Naive thymus-derived CD8-positive, alpha-beta T cell (primary cell): ENCODE measurements around the gene RNPEPL1. TPM values are rescaled to one million over a fixed set of nuclear protein-coding genes. Genes with fewer than 3 reads are reported as not detected.
A peak's percentile ranks its signal among the peaks of the same experiment; 100 is the strongest.

Experiments used
- ATAC-seq, 2 donors: fragments of 150-1000 bp; cut with Tn5 transposase in 1 of 2; sonication (Bioruptor Pico), chemical (Tn5 transposase) in 1 of 2; 1 replicate in 1 of 2; 2 replicates in 1 of 2; pipeline ENCODE4 v1.10.0; 2021; ENCODE audit warnings: mild to moderate bottlenecking in 2 of 2, moderate library complexity in 2 of 2
- POLR2A ChIA-PET: fragments of 350-600 bp; sonication (Branson Sonifier 250); formaldehyde crosslinking; loops from one replicate; lab custom pipeline; 2021; ENCODE audit warnings: antibody characterized with exemption; lab: Charles Lee
- DNase-seq, 10 donors: peaks; one replicate each; pipeline versions ENCODE4 v3.0.0 to v3.0.0-alpha.2; 2020 to 2022
- H3K27ac Mint-ChIP-seq, 10 donors: one replicate each; pipeline ENCODE4 v1.8.0; 2020 to 2022; ENCODE audit warnings: mild to moderate bottlenecking in 10 of 10, mixed read lengths in 10 of 10, moderate library complexity in 4 of 10, inconsistent platforms in 1 of 10
- H3K27me3 Mint-ChIP-seq, 5 donors: one replicate each; pipeline ENCODE4 v1.8.0; 2021 to 2022; ENCODE audit warnings: mixed read lengths in 5 of 5
- H3K36me3 Mint-ChIP-seq, 3 donors: one replicate each; pipeline ENCODE4 v1.8.0; 2020 to 2022; ENCODE audit warnings: mixed read lengths in 3 of 3, mild to moderate bottlenecking in 2 of 3, inconsistent platforms in 1 of 3
- H3K4me1 Mint-ChIP-seq, 4 donors: one replicate each; pipeline ENCODE4 v1.8.0; 2021 to 2022; ENCODE audit warnings: mixed read lengths in 4 of 4
- H3K4me3 Mint-ChIP-seq, 10 donors: one replicate each; pipeline ENCODE4 v1.8.0; 2020 to 2022; ENCODE audit warnings: mild to moderate bottlenecking in 10 of 10, mixed read lengths in 10 of 10, moderate library complexity in 6 of 10, inconsistent platforms in 1 of 10
- H3K9me3 Mint-ChIP-seq, 9 donors: one replicate each; pipeline ENCODE4 v1.8.0; 2020 to 2022; ENCODE audit warnings: mixed read lengths in 9 of 9, mild to moderate bottlenecking in 3 of 9, inconsistent platforms in 1 of 9, moderate library complexity in 1 of 9
- polyA plus RNA-seq, 3 donors: library from polyadenylated mRNA; unstranded; fragments of 300-500 nt; fragmentation: Illumina TruSeq; gene quantifications; one replicate each; pipeline ENCODE4 v1.2.3, GENCODE V29; 2021
- total RNA-seq, 8 experiments: library from RNA in 2 of 8; stranded (reverse) in 2 of 8; gene quantifications; one replicate each; pipeline ENCODE4 v1.2.3 and lab custom pipeline; 2021 to 2026

The RNPEPL1 gene
- total and polyA plus RNA-seq, 5 experiments from 2014 or later, result 17.8 to 123 (median 67.0) TPM

DNA sequence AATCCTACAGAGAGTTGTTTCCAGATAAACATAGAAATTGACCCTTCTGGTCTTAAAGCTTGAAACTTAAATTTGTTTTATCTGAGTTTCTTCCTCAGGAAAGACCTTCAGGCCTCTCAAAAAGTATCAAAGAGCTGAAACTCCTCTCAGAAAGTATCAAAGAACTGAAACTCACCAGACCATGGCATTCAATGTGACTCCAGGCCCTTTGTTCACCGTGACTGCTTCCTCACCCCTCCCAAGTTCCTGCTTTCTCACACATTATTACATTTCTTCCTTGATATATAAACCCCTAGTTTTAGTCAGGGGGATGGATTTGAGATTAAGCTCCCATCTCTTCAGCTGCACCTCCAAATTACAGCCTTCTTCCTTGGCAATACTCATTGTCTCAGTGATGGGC lies 16.5 kb upstream of the RNPEPL1 start:
- H3K27ac Mint-ChIP-seq, result peak overlapping the region in 3 of 10 donors; percentile 3 to 55 (median 36)
- peaks cover 11 to 36% (median 26%) of the 10 kb centered on the region in 4 donors for H3K4me1 Mint-ChIP-seq

DNA sequence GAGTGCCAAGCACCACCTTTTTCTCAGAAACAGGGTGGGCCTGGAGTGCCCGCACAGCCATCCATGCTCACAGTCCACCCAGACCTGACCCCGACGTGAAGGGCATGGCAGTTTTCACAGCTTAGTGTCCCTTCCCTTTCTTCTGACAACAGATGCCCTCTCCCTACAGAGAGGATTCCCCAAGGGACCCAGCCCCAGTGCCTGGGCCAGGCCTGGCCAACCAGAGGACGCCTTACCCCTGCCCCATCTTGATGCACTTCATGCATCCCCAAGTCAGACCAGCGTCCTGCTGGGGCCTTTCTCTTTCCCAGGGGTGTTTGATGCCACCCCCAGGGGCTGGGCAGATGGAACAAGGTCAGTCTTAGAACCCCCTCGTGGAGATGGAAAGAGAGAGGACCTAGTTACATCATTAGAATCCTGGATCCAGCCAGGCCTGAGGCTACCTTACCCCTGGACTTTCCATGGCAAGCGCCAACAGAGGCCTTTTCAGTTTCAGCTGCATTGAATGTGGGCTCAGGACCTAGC lies 14.3 kb upstream of the RNPEPL1 start:
- peak in 1 of 10 donors; percentile 22 for DNase-seq
- H3K27me3 Mint-ChIP-seq, result no peaks in the 10 kb centered on the region
- H3K36me3 Mint-ChIP-seq, result peaks cover 9 to 42% (median 22%) of the 10 kb centered on the region in 3 donors
- H3K4me1 Mint-ChIP-seq, result peaks cover 22 to 45% (median 39%) of the 10 kb centered on the region in 4 donors
- H3K9me3 Mint-ChIP-seq, result peaks cover 0 to 4% (median 0%) of the 10 kb centered on the region in 9 donors
- POLR2A ChIA-PET, result interaction anchor here (0.9 to 1.7 kb wide), 2 partner anchors 10 to 13 kb away, joined by 3 to 4 read pairs; no protein-coding TSS in a partner anchor
- peak overlapping the region in 2 of 10 donors; percentile 58 to 62 for H3K27ac Mint-ChIP-seq
- H3K4me3 Mint-ChIP-seq, result no peak overlapping the region
- no peak for ATAC-seq

More for the DNA sequence above, 16.5 kb upstream of the RNPEPL1 start:
- H3K4me3 Mint-ChIP-seq, result no peak overlapping the region
- ATAC-seq, result no peak
- H3K9me3 Mint-ChIP-seq, result peaks cover 0 to 4% (median 2%) of the 10 kb centered on the region in 9 donors
- H3K27me3 Mint-ChIP-seq, result no peaks in the 10 kb centered on the region
- DNase-seq, result no peak
- POLR2A ChIA-PET, result no interaction called here
- H3K36me3 Mint-ChIP-seq, result peaks cover 9 to 48% (median 26%) of the 10 kb centered on the region in 3 donors

DNA sequence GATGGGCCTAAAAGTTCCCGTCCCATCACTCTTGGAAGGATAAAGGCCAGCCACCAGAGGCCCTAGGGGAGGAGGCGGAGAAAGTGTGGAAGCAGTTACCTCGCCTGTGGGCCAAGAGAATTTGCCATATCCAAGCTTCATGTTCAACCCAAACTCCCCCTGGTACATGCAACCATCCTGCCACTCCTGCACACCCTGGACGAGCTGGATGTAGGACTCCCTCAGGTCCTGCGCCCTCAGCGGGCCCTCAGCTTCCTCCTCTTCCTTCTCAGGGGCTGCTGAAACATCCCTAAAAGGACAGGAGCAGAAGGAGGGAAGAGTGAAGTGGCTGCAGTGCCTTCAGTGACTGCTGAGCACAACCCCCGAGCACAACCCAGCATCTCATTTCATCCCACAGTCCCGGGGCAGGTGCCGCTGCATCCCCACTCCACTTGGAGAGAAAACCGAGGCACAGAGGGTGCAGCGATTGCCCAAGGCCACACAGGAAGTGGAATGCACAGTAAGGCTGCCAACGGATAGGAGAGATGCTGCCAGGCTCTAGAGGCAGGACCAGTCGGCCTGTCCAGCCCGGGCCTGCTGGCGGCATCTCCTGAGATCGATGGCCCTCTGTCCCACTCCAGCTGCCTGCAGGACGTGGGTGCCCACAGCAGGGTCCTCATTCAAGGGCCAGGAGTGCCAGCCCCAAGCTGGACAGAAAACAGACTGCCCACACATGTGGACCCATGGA lies 13.4 kb upstream of the RNPEPL1 start:
- DNase-seq (peak in 1 of 10 donors; percentile 27), ATAC-seq (no peak)
- POLR2A ChIA-PET, result interaction anchor here (1.7 to 19.2 kb wide), 2 partner anchors 10 to 30 kb away, joined by 4 to 461 read pairs; partner anchors contain the start of gene CAPN10
- Mint-ChIP-seq H3K27ac (peak overlapping the region in 1 of 10 donors; percentile 40), H3K36me3 (peaks cover 9 to 38% (median 21%) of the 10 kb centered on the region in 3 donors), H3K4me3 (no peak overlapping the region), H3K4me1 (peaks cover 25 to 54% (median 48%) of the 10 kb centered on the region in 4 donors), H3K27me3 (no peaks in the 10 kb centered on the region), H3K9me3 (peaks cover 0 to 4% (median 0%) of the 10 kb centered on the region in 9 donors)

DNA sequence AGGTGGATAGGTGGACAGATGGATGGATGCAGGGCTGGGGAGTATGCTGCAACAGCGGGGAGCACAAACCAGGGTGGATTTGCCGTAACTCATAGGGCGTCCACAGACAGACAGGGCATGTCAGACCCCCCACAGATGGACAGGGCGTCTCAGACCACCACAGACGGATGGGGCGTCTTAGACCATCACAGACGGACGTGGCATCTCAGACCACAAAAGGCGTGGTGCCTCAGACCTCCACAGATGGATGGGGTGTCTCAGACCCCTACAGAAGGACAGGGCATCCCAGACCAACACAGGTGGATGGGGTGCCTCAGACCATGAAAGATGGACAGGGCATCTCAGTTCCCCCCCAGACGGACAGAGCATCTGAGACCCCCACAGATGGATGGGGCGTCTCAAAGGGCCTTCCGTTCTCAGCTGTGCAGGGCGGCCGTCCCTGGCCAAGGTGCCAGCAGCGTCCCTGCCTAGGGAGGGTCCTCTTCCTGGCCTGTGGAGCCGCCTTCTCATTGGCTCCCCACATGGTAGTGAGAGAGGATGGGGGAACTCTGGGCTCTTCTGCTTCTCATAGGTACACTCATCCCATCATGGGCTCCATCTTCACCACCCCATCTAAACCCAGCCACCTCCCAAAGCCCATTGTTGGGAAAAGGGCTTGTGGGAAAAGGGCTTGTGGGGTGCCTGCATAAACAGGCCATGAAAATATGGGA lies 12.6 kb upstream of the RNPEPL1 start:
- H3K27me3 Mint-ChIP-seq, result no peaks in the 10 kb centered on the region
- peak overlapping the region in 1 of 10 donors; percentile 40 for H3K27ac Mint-ChIP-seq
- peaks cover 7 to 35% (median 16%) of the 10 kb centered on the region in 3 donors for H3K36me3 Mint-ChIP-seq
- H3K9me3 Mint-ChIP-seq, result peaks cover 0 to 4% (median 0%) of the 10 kb centered on the region in 9 donors
- DNase-seq, result peak in 1 of 10 donors; percentile 54
- no peak for ATAC-seq
- no peak overlapping the region for H3K4me3 Mint-ChIP-seq
- POLR2A ChIA-PET, result interaction anchor here (1.7 to 19.2 kb wide), 3 partner anchors 9 to 29 kb away, joined by 4 to 461 read pairs (median 99); partner anchors contain the start of genes CAPN10 and RNPEPL1
- peaks cover 27 to 55% (median 49%) of the 10 kb centered on the region in 4 donors for H3K4me1 Mint-ChIP-seq

DNA sequence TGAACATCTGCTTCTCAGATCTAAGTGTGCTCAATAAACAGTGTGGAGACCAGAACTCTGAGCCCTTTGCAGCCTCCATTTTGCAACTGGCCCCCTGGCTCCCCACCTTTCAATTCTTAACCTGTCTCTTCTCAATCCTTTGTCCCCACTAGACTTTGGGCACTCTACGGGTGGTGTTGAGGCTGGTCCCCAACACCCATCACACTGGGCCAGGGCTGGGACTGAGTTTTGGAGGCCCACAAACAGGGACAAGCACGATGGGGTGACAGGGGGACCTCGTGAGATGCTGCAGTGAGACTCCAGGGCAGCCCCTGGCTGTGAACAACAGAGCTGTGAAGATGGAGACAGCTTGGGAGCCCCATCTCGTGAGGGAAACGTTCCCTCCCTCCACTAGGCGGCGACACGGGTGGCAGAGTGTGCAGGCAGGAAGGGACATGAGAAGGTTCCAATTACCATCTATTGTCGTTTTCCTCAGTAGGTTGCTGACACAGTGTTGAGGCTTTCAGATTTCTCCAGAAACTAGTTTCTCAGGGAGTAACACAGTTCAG lies 11.7 kb upstream of the RNPEPL1 start:
- H3K4me3 Mint-ChIP-seq, result peak overlapping the region; percentile 25 to 66 (median 56)
- H3K4me1 Mint-ChIP-seq, result peaks cover 30 to 61% (median 52%) of the 10 kb centered on the region in 4 donors

DNA sequence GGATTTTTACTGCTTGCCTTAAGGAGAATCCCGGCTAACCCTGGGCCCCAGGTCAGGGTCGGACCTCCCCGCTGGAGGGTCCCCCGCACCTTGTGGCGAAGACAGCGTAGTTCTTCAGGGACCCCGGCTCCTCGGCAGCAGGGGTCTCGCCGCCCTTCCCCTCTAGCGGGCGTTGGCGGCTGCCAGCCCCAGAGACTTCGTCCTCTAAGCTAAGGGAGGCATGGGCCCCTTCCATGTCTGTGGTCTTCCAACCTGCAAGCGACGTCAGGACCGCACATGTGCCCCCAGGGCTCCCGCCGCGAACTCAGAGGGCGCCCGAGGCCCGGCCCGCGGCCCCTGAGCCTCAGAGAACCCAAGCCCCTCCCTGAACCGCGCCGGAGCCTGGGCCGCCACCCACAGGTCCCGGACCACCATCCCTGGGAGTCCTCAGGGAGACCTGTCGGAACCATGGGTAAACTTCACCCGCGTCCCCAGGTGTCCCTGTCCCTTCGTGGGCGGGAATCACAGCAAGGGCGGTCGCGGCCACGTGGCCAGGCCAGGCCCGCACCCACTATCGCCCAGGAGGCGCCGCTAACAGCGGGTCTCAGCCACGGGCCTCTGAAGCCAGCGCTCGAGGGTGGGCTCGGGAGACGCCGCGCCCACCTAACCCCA lies 11.1 kb upstream of the RNPEPL1 start:
- DNase-seq (peak in 1 of 10 donors; percentile 62), ATAC-seq (no peak)
- peak overlapping the region; percentile 25 to 88 (median 59) for H3K4me3 Mint-ChIP-seq
- no peak overlapping the region for H3K27ac Mint-ChIP-seq
- H3K27me3 Mint-ChIP-seq, result no peaks in the 10 kb centered on the region
- H3K9me3 Mint-ChIP-seq, result no peaks in the 10 kb centered on the region
- H3K4me1 Mint-ChIP-seq, result peaks cover 30 to 63% (median 52%) of the 10 kb centered on the region in 4 donors
- H3K36me3 Mint-ChIP-seq, result peaks cover 0 to 19% (median under 1%) of the 10 kb centered on the region in 3 donors
- POLR2A ChIA-PET, result interaction anchor here (6.7 to 19.2 kb wide), 2 partner anchors 12 to 27 kb away, joined by 99 to 461 read pairs; partner anchors contain the start of genes CAPN10 and RNPEPL1

More for the DNA sequence above, 11.7 kb upstream of the RNPEPL1 start:
- Mint-ChIP-seq H3K36me3 (peaks cover 4 to 25% (median 7%) of the 10 kb centered on the region in 3 donors), H3K9me3 (no peaks in the 10 kb centered on the region), H3K27me3 (no peaks in the 10 kb centered on the region), H3K27ac (peak overlapping the region in 2 of 10 donors; percentile 53 to 62)
- DNase-seq (peak in 8 of 10 donors; percentile 37 to 78 (median 51)), ATAC-seq (no peak)
- POLR2A ChIA-PET, result interaction anchor here (6.7 to 19.2 kb wide), 2 partner anchors 13 to 28 kb away, joined by 99 to 461 read pairs; partner anchors contain the start of genes CAPN10 and RNPEPL1

DNA sequence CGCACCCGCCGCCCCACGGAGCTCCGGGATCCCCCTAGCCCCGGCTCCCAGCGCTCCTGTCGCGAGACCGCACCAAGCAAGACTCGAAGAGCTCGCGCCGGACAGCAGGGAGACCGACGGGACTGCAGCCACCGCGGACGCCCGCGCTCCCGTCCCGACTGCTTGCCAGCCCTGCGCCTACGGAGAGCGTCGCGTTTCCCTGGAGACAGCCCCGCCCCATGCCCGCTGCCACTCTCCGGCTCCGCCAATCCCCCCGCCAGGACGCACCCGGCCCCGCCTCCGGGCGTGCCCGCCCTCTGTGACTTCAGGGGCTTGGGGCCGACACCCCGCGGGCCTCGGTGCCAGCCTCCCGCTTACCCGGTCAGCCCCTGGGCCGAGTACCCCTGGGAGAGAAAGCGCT lies 10.5 kb upstream of the RNPEPL1 start, which contains the start of gene ANKMY1:
Gene ANKMY1, minus strand, starts transcription at position 181 of the 400 bp plus-strand sequence. CDS start 653 bp downstream, outside the sequence.
- Mint-ChIP-seq H3K9me3 (no peaks in the 10 kb centered on the region), H3K27ac (peak within 1 kb of the TSS in 8 of 10 donors; percentile 40 to 93 (median 53)), H3K4me3 (peak within 1 kb of the TSS; percentile 76 to 89 (median 85)), H3K36me3 (peaks cover 0 to 17% (median 0%) of the 10 kb centered on the region in 3 donors), H3K27me3 (no peaks in the 10 kb centered on the region), H3K4me1 (peaks cover 30 to 68% (median 55%) of the 10 kb centered on the region in 4 donors)
- peak; percentile 12 to 24 for ATAC-seq
- POLR2A ChIA-PET, result interaction anchor here (0.9 to 19.2 kb wide), 3 partner anchors 12 to 44 kb away, joined by 3 to 461 read pairs (median 99); partner anchors contain the start of genes CAPN10 and RNPEPL1
- peak; percentile 40 to 80 (median 61) for DNase-seq

DNA sequence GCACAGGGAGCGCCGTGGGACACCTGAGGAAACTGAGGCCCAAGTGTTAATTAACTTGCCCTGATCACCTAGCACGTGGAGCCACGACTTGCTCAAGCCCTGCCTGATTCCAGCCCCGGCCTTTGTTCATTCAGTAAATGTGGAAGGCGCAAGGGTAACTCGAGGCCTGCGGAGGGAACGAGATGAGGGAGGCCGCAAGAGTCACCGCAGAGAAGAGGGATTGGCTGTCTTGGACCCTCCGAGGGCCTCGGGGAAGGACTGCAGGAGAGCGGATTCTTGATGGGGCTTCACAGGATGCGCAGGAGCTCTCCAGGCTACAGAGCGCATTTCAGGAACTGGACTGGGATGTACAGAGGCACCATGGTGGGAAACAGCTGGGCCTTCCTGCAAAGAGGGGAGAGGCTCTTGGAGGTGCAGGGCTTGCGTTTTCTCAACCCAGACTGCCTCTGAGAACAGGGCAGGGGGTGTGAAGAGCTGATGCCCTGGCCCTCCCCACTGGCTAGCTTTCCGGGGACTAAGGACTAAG lies 10.0 kb upstream of the RNPEPL1 start:
- DNase-seq, result peak in 1 of 10 donors; percentile 47
- no peak for ATAC-seq
- Mint-ChIP-seq H3K4me1 (peaks cover 30 to 73% (median 57%) of the 10 kb centered on the region in 4 donors), H3K27ac (peak overlapping the region in 6 of 10 donors; percentile 48 to 93 (median 59)), H3K9me3 (no peaks in the 10 kb centered on the region), H3K36me3 (peaks cover 0 to 16% (median 0%) of the 10 kb centered on the region in 3 donors), H3K4me3 (peak overlapping the region; percentile 76 to 89 (median 85)), H3K27me3 (no peaks in the 10 kb centered on the region)
- POLR2A ChIA-PET, result interaction anchor here (0.6 to 19.2 kb wide), 4 partner anchors 11 to 732 kb away, joined by 3 to 461 read pairs (median 51); partner anchors contain the start of genes CAPN10 and RNPEPL1

DNA sequence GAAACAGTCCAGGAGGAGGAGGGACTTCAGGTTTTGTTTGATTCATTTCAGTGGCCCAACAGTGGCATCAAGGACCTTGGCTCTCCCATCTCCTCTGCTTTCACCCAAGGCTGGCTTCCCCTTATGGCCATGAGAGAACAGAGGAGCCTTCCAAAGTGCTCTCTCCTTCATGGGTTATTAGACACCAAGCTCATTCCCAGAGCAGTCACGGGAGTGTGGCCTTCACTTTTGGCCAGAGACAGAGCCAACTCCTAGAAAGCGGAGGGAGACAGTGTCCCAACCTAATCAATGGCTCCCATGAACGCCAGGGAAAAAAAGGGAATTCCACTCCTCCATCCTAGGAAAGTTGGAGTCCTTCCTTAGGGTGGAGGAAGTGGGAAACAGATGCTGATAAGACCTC lies 9.0 kb upstream of the RNPEPL1 start:
- ATAC-seq, result no peak
- Mint-ChIP-seq H3K4me3 (peak overlapping the region; percentile 81 to 94 (median 86)), H3K27me3 (no peaks in the 10 kb centered on the region), H3K36me3 (peaks cover 0 to 13% (median 2%) of the 10 kb centered on the region in 3 donors), H3K4me1 (peaks cover 32 to 80% (median 66%) of the 10 kb centered on the region in 4 donors), H3K9me3 (no peaks in the 10 kb centered on the region), H3K27ac (peak overlapping the region in 9 of 10 donors; percentile 40 to 93 (median 89))
- no peak for DNase-seq
- POLR2A ChIA-PET, result interaction anchor here (6.7 to 19.2 kb wide), 2 partner anchors 10 to 25 kb away, joined by 99 to 461 read pairs; partner anchors contain the start of genes CAPN10 and RNPEPL1

DNA sequence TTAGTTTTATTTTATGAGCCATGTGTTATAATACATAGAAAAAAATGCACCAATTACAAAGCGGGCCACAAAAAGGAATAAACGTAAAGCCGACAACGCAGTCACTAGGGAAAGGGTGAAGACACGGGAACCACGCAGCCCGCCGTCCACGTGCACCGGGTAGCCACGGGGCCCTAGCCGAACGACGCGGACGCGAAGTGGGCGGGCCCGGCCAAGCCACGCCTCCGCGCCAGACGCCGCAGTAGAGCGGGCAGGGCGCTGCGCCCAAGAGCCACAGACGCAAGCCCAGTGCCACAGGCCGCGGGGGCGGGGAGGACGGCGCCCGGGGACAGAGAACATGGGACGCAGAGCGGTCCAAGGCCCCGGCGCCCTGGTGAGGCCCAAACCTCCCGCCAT lies 8.2 kb upstream of the RNPEPL1 start, which contains the start of gene DUSP28:
Gene DUSP28, plus strand, starts transcription at position 274 of the 396 bp plus-strand sequence. CDS start 328 bp downstream, outside the sequence.
- peak; percentile 84 to 92 (median 87) for DNase-seq
- POLR2A ChIA-PET, result interaction anchor here (0.9 to 19.2 kb wide), 9 partner anchors 9 to 755 kb away, joined by 3 to 461 read pairs (median 6); partner anchors contain the start of genes CAPN10, HDLBP, RNPEPL1 and SEPTIN2
- peak; percentile 68 to 70 for ATAC-seq
- H3K36me3 Mint-ChIP-seq, result peaks cover 0 to 10% (median 2%) of the 10 kb centered on the region in 3 donors
- no peaks in the 10 kb centered on the region for H3K9me3 Mint-ChIP-seq
- H3K4me1 Mint-ChIP-seq, result peaks cover 38 to 81% (median 72%) of the 10 kb centered on the region in 4 donors
- H3K4me3 Mint-ChIP-seq, result peak within 1 kb of the TSS; percentile 81 to 94 (median 86)
- H3K27me3 Mint-ChIP-seq, result no peaks in the 10 kb centered on the region
- peak within 1 kb of the TSS; percentile 81 to 97 (median 94) for H3K27ac Mint-ChIP-seq
